Embryonic facial prominence (tissue), 1 donor: ENCODE data around the gene GMDS.
"Not testable (repeated sequence)": the region's sequence is repeated elsewhere in the genome, so short reads cannot be mapped to it uniquely, and the experiment has no call there.

Experiments
- DNase-seq: peaks from one replicate; pipeline ENCODE4 v3.0.0-alpha.2; 2016; ENCODE audit errors: extremely low spot score

GMDS gene

GRCh38 chr6:1686117-1687098, 559.0 kb downstream of the GMDS start:
- peak; percentile 63 for DNase-seq

GRCh38 chr6:1679688-1680068, 565.7 kb downstream of the GMDS start:
- no peak for DNase-seq

GRCh38 chr6:1679031-1679687, 566.2 kb downstream of the GMDS start:
- no peak for DNase-seq

GRCh38 chr6:1678201-1678600, 567.2 kb downstream of the GMDS start:
- no peak for DNase-seq

GRCh38 chr6:1672379-1672778, 573.0 kb downstream of the GMDS start:
- DNase-seq = no peak

- DNase-seq = no peak
Measured at GRCh38 chr6:1670711-1671462, 574.5 kb downstream of the GMDS start.

- DNase-seq = no peak
Measured at GRCh38 chr6:1669996-1670395, 575.4 kb downstream of the GMDS start.

GRCh38 chr6:1668456-1668855, 576.9 kb downstream of the GMDS start:
- not testable (repeated sequence) for DNase-seq

GRCh38 chr6:1667805-1668175, 577.6 kb downstream of the GMDS start:
- no peak for DNase-seq

GRCh38 chr6:1667012-1667804, 578.2 kb downstream of the GMDS start:
- DNase-seq = no peak

GRCh38 chr6:1665214-1665613, 580.2 kb downstream of the GMDS start:
- no peak for DNase-seq

- DNase-seq = no peak
Measured at GRCh38 chr6:1664329-1664728, 581.1 kb downstream of the GMDS start.

- DNase-seq = no peak
Measured at GRCh38 chr6:1663511-1663910, 581.9 kb downstream of the GMDS start.

GRCh38 chr6:1662534-1662933, 582.9 kb downstream of the GMDS start:
- DNase-seq = no peak

GRCh38 chr6:1659816-1660215, 585.6 kb downstream of the GMDS start:
- DNase-seq = no peak

- DNase-seq = no peak
Measured at GRCh38 chr6:1658212-1659005, 587.0 kb downstream of the GMDS start.

GRCh38 chr6:1657771-1658165, 587.6 kb downstream of the GMDS start:
- DNase-seq = no peak

GRCh38 chr6:1657116-1657770, 588.2 kb downstream of the GMDS start:
- no peak for DNase-seq

- DNase-seq = no peak
Measured at GRCh38 chr6:1654054-1654453, 591.4 kb downstream of the GMDS start.

GRCh38 chr6:1652842-1653241, 592.6 kb downstream of the GMDS start:
- no peak for DNase-seq
